Heart left ventricle (tissue), 16 donors: Measurements from ENCODE around the gene TULP4. TPM values are rescaled to one million over a fixed set of nuclear protein-coding genes. Genes with fewer than 3 reads are reported as not detected.
"Not testable (repeated sequence)": the region's sequence is repeated elsewhere in the genome, so short reads cannot be mapped to it uniquely, and the experiment has no call there.

Source experiments
- ATAC-seq, 4 donors: fragments of 200-7000 bp; cut with Tn5 transposase; one replicate each; pipeline ENCODE4 v1.9.1; 2020 to 2022; ENCODE audit warnings: moderate library complexity in 4 of 4, mild to moderate bottlenecking in 3 of 4, moderate number of reproducible peaks in 1 of 4
- DNase-seq, 5 donors: peaks; one replicate each; pipeline ENCODE4 v3.0.0-alpha.2; 2020
- H3K27ac ChIP-seq, 12 donors: fragments of 200-600 bp; sonication (generic) in 4 of 12; one replicate each; pipeline versions ENCODE4 v1.5.0 to v1.8.0; 2016 to 2022; ENCODE audit warnings: mild to moderate bottlenecking in 2 of 12
- H3K27me3 ChIP-seq, 9 donors: fragments of 200-600 bp; sonication (generic) in 2 of 9; one replicate each; pipeline versions ENCODE4 v1.5.1 to v1.8.0; 2016 to 2022; ENCODE audit warnings: mild to moderate bottlenecking in 3 of 9
- H3K36me3 ChIP-seq, 9 donors: fragments of 200-600 bp; sonication (generic) in 2 of 9; one replicate each; pipeline versions ENCODE4 v1.5.0 to v1.8.0; 2018 to 2022; ENCODE audit warnings: mild to moderate bottlenecking in 2 of 9
- H3K4me1 ChIP-seq, 12 donors: fragments of 200-600 bp; sonication (generic) in 4 of 12; one replicate each; pipeline versions ENCODE4 v1.5.0 to v1.8.0; 2016 to 2022; ENCODE audit warnings: mild to moderate bottlenecking in 3 of 12
- H3K4me3 ChIP-seq, 12 donors: fragments of 200-600 bp; sonication (generic) in 4 of 12; one replicate each; pipeline versions ENCODE4 v1.5.0 to v1.8.0; 2017 to 2022; ENCODE audit warnings: mild to moderate bottlenecking in 9 of 12, moderate library complexity in 4 of 12
- H3K9me3 ChIP-seq, 12 donors: fragments of 200-600 bp; sonication (generic) in 4 of 12; one replicate each; pipeline versions ENCODE4 v1.5.0 to v1.8.0; 2016 to 2022; ENCODE audit warnings: mild to moderate bottlenecking in 1 of 12
- CTCF ChIP-seq, 12 donors: fragments of 200-600 bp; sonication (generic) in 4 of 12; IDR thresholded peaks; one replicate each; pipeline versions ENCODE4 v1.5.0 to v1.8.0; 2018 to 2022; ENCODE audit warnings: antibody characterized with exemption in 12 of 12, mild to moderate bottlenecking in 5 of 12
- POLR2A ChIP-seq, 2 donors: fragments of 450-650 bp; IDR thresholded peaks; one replicate each; pipeline ENCODE4 v1.6.1; 2017; ENCODE audit warnings: antibody characterized with exemption in 2 of 2, mild to moderate bottlenecking in 2 of 2, moderate library complexity in 2 of 2
- WGBS, 4 donors: extraction: QIAGEN DNeasy Blood & Tissue Kit in 2 of 4; methylation state at CpG; one replicate each; pipeline versions ENCODE4 v1.1.5 to v1.1.7; 2013 to 2018; 5-methylcytosine and 5-hydroxymethylcytosine counted together
- intact Hi-C, 10 donors: fragments of 100-400 bp; cut with DNase I; formaldehyde crosslinking; loops; one replicate each; pipeline versions ENCODE4 v1.11.1 to v1.14.2; 2022
- polyA plus RNA-seq, 2 donors: library from polyadenylated mRNA; stranded (reverse); fragments of 200-250 nt; gene quantifications; one replicate each; pipeline ENCODE4 v1.2.3, GENCODE V29; 2013
- total RNA-seq, 9 donors: library from RNA; depleted of rRNA in 2 of 9; stranded (reverse); fragments of >200 nt in 2 of 9; fragmentation: NEBNext Ultra II Directional in 3 of 9; extraction: Animal tissue kit (Norgen Biotek cat#: 25700) in 3 of 9; gene quantifications; one replicate each; pipeline versions ENCODE4 v1.1.0 to v1.2.4, GENCODE V29; 2016 to 2023
- donor health status: ischemic (EF 13 %, LVEDD 7.1; RV severe dilation, severe dysfunction).
- donor health status: healthy with polysubstance abuse.
- donor health status: DM: no; HTN: yes; CAD: no.
- donor health status: DM: no; HTN: no; CAD: no.
- donor health status: ischemic (EF 25% LVEDD 6.9; RV normal size, moderate dysfunction).
- donor health status: ischemic (EF 25% LVEDD 5.7; RV mildly dilated, moderate dysfunction).
- donor health status: healthy.
- donor health status: DM: yes; HTN: yes; CAD: no.
- donor health status: ischemic (EF 35%, LVEDD 5.7; RV mildly dilated, moderate dysfunction).
- donor health status: nonischemic (EF 11% LVEDD 7.7; RV severe dilation, severe dysfunction).
- donor health status: DM: yes; HTN: yes; CAD: no.
- donor health status: PGD.
- donor health status: ischemic (EF 29% LVEDD 5.4; RV normal size, mild dysfunction).
- donor health status: nonischemic (EF 23%, LVEDD 6.1; RV moderate dilation, normal function).

The TULP4 gene
- total and polyA plus RNA-seq, 11 donors, result 9.6 to 134 (median 93.0) TPM

GRCh38 chr6:158519300-158519699, 207.0 kb downstream of the TULP4 start:
- no peaks in the 10 kb centered on the region for H3K9me3 ChIP-seq
- no peaks in the 10 kb centered on the region for H3K36me3 ChIP-seq
- H3K27ac ChIP-seq, result no peak overlapping the region
- peaks cover 0 to 50% (median 21%) of the 10 kb centered on the region in 9 donors for H3K27me3 ChIP-seq
- TF ChIP-seq CTCF (IDR thresholded peaks at IDR 0.05), result no peak
- no peak for TF ChIP-seq POLR2A (IDR thresholded peaks at IDR 0.05)
- peaks cover 0 to 13% (median 8%) of the 10 kb centered on the region in 12 donors for H3K4me1 ChIP-seq
- no peak for DNase-seq
- no peak for ATAC-seq
- H3K4me3 ChIP-seq, result no peak overlapping the region
- intact Hi-C loops, result loop anchor here (2.0 to 10.0 kb wide), 3 partner anchors 294 to 298 kb away; no protein-coding TSS in a partner anchor
- 43 to 57% (median 52%) methylated on average over 3 of the region's 3 CpGs for WGBS, 4 donors

GRCh38 chr6:158519761-158520160, 207.5 kb downstream of the TULP4 start:
- TF ChIP-seq POLR2A (IDR thresholded peaks at IDR 0.05) (no peak), CTCF (IDR thresholded peaks at IDR 0.05) (no peak)
- no peak for ATAC-seq
- intact Hi-C loops, result loop anchor here (2.0 to 10.0 kb wide), 3 partner anchors 295 to 299 kb away; no protein-coding TSS in a partner anchor

GRCh38 chr6:158520975-158521374, 208.7 kb downstream of the TULP4 start:
- H3K9me3 ChIP-seq, intact Hi-C loops, H3K36me3 ChIP-seq, ATAC-seq, H3K4me3 ChIP-seq, H3K27ac ChIP-seq, DNase-seq: not testable (repeated sequence)
- Histone ChIP-seq H3K27me3 (peaks cover 0 to 61% (median 24%) of the 10 kb centered on the region in 9 donors), H3K4me1 (peaks cover 0 to 13% (median 8%) of the 10 kb centered on the region in 12 donors)
- 91 to 95% (median 94%) methylated on average over 7 of the region's 7 CpGs for WGBS, 4 donors

More at GRCh38 chr6:158519761-158520160, 207.5 kb downstream of the TULP4 start:
- DNase-seq, result no peak
- Histone ChIP-seq H3K27ac (no peak overlapping the region), H3K4me1 (peaks cover 0 to 13% (median 8%) of the 10 kb centered on the region in 12 donors), H3K36me3 (no peaks in the 10 kb centered on the region), H3K9me3 (no peaks in the 10 kb centered on the region), H3K27me3 (peaks cover 0 to 55% (median 24%) of the 10 kb centered on the region in 9 donors), H3K4me3 (no peak overlapping the region)
- 60 to 74% (median 66%) methylated on average over 4 of the region's 4 CpGs for WGBS, 4 donors

- Histone ChIP-seq H3K27ac (no peak overlapping the region), H3K4me1 (peaks cover 0 to 13% (median 7%) of the 10 kb centered on the region in 12 donors), H3K27me3 (peaks cover 0 to 54% (median 21%) of the 10 kb centered on the region in 9 donors), H3K36me3 (no peaks in the 10 kb centered on the region), H3K9me3 (no peaks in the 10 kb centered on the region), H3K4me3 (no peak overlapping the region)
- no peak for TF ChIP-seq POLR2A (IDR thresholded peaks at IDR 0.05)
- TF ChIP-seq CTCF (IDR thresholded peaks at IDR 0.05), result no peak
- ATAC-seq, result no peak
- no peak for DNase-seq
- WGBS, 4 donors, result 88 to 95% (median 92%) methylated on average over 1 of the region's 1 CpG
- intact Hi-C loops, result no loop called here
Observed at GRCh38 chr6:158521759-158522158, 209.5 kb downstream of the TULP4 start.

GRCh38 chr6:158522616-158523015, 210.4 kb downstream of the TULP4 start:
- Histone ChIP-seq H3K36me3 (no peaks in the 10 kb centered on the region), H3K9me3 (peaks cover 0 to 8% (median 0%) of the 10 kb centered on the region in 12 donors), H3K27me3 (peaks cover 0 to 45% (median 13%) of the 10 kb centered on the region in 9 donors), H3K4me3 (no peak overlapping the region), H3K27ac (no peak overlapping the region), H3K4me1 (peaks cover 0 to 13% (median 7%) of the 10 kb centered on the region in 12 donors)
- no peak for ATAC-seq
- WGBS, 4 donors, result 92 to 97% (median 93%) methylated on average over 11 of the region's 11 CpGs
- intact Hi-C loops, result no loop called here
- DNase-seq, result no peak
- TF ChIP-seq POLR2A (IDR thresholded peaks at IDR 0.05), result no peak
- no peak for TF ChIP-seq CTCF (IDR thresholded peaks at IDR 0.05)
